AG04450 (cell line): ENCODE data around the gene SERPINB4. TPM values are rescaled to one million over a fixed set of nuclear protein-coding genes. Genes with fewer than 3 reads are reported as not detected.
"Not testable (repeated sequence)": the region's sequence is repeated elsewhere in the genome, so short reads cannot be mapped to it uniquely, and the experiment has no call there.

Experiments used
- CTCF ChIA-PET: fragments of 300-600, 350-600 bp; formaldehyde crosslinking; extraction: SDS; loops from one replicate; lab custom pipeline; 2022; ENCODE audit warnings: antibody characterized with exemption, inconsistent platforms; lab: Charles Lee
- POLR2A ChIA-PET: fragments of 350-600 bp; formaldehyde crosslinking; extraction: SDS; loops from one replicate; lab custom pipeline; 2021; ENCODE audit warnings: antibody characterized with exemption, inconsistent platforms; lab: Yijun Ruan, JAX
- DNase-seq: peaks from one replicate; pipeline ENCODE4 v3.0.0-alpha.2; 2011; ENCODE audit warnings: low read depth, low spot score
- H3K27ac ChIP-seq: one replicate; pipeline ENCODE4 v1.5.1; 2012; ENCODE audit warnings: low read depth, low read length, control low read depth
- H3K27me3 ChIP-seq: one replicate; pipeline ENCODE4 v1.6.0; 2012; ENCODE audit warnings: low read length; ENCODE audit not compliant: control insufficient read depth, insufficient read depth
- H3K4me3 ChIP-seq: 2 replicates; pipeline ENCODE4 v1.5.1; 2011; ENCODE audit warnings: mild to moderate bottlenecking, low read depth, low read length, control low read depth
- H3K9me3 ChIP-seq: 2 replicates; pipeline ENCODE4 v1.5.1; 2012; ENCODE audit warnings: low read length; ENCODE audit not compliant: control insufficient read depth, insufficient read depth
- polyA minus RNA-seq: library from RNA; depleted of rRNA, polyadenylated mRNA; stranded (reverse); fragments of >200 nt; gene quantifications from 2 replicates; pipeline ENCODE4 v1.2.3, GENCODE V29; 2011; rRNA and poly(A)+ RNA removed
- polyA plus RNA-seq: library from polyadenylated mRNA; depleted of rRNA; stranded (reverse); fragments of >200 nt; gene quantifications from 2 replicates; pipeline ENCODE4 v1.2.3, GENCODE V29; 2011; rRNA removed
- TF ChIP-seq, protein P1 (sequence below): IDR thresholded peaks from 2 replicates; pipeline ENCODE4 v1.5.1; 2011; ENCODE audit warnings: low read depth, low read length, control low read depth, inconsistent platforms

The SERPINB4 gene
- polyA plus RNA-seq (not detected in 2 replicates), polyA minus RNA-seq (not detected in 2 replicates)

DNA sequence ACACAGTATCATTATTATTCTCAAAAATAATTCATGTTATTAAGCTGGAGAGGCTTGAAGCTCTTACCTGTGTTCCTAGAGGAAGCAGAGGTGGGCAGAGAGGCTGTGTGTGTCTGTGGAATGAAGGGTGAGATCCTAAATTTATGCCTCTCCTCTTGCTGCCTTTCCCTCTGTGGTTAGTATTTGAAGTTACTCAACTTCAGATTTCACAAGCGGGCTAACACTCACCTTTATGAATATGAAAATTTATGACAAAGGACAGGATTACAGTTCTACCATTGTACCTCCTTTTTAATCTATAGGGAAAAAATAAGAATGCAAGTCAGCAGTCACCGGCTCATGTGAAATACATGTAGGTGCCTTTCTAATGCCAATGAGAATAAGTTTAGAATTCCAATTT, at the start of gene SERPINB4:
Gene SERPINB4 (minus strand): TSS at position 115 of the 400 bp plus-strand sequence. CDS start 679 bp downstream, outside the sequence.
- POLR2A ChIA-PET, H3K27me3 ChIP-seq, H3K4me3 ChIP-seq, CTCF ChIA-PET, H3K9me3 ChIP-seq, H3K27ac ChIP-seq, DNase-seq: not testable (repeated sequence)

DNA sequence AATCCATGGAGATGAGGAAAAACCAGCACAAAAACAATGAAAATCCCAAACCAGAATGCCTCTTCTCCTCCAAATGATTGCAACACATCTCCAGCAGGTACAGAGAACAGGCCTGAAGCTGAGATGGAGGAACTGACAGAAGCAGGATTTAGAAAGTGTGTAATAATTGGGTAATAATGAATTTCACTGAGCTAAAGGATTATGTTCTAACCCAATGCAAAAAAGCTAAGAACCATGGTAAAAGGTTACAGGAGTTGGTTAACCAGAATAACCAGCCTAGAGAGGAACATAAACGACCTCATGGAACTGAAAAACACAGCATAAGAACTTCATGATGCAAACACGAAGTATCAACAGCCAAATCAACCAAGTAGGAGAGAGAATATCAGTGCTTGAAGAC, 45.0 kb upstream of the SERPINB4 start:
- ChIA-PET CTCF (interaction anchor here (0.6 kb wide), 1 partner anchor 24 kb away, joined by 4 read pairs; no protein-coding TSS in a partner anchor), POLR2A (no interaction called here)
- DNase-seq: no peak
- Histone ChIP-seq H3K27me3 (no peaks in the 10 kb centered on the region), H3K27ac (no peak overlapping the region), H3K4me3 (no peak overlapping the region), H3K9me3 (no peaks in the 10 kb centered on the region)
- TF ChIP-seq, protein P1, sequence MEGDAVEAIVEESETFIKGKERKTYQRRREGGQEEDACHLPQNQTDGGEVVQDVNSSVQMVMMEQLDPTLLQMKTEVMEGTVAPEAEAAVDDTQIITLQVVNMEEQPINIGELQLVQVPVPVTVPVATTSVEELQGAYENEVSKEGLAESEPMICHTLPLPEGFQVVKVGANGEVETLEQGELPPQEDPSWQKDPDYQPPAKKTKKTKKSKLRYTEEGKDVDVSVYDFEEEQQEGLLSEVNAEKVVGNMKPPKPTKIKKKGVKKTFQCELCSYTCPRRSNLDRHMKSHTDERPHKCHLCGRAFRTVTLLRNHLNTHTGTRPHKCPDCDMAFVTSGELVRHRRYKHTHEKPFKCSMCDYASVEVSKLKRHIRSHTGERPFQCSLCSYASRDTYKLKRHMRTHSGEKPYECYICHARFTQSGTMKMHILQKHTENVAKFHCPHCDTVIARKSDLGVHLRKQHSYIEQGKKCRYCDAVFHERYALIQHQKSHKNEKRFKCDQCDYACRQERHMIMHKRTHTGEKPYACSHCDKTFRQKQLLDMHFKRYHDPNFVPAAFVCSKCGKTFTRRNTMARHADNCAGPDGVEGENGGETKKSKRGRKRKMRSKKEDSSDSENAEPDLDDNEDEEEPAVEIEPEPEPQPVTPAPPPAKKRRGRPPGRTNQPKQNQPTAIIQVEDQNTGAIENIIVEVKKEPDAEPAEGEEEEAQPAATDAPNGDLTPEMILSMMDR: no peak

DNA sequence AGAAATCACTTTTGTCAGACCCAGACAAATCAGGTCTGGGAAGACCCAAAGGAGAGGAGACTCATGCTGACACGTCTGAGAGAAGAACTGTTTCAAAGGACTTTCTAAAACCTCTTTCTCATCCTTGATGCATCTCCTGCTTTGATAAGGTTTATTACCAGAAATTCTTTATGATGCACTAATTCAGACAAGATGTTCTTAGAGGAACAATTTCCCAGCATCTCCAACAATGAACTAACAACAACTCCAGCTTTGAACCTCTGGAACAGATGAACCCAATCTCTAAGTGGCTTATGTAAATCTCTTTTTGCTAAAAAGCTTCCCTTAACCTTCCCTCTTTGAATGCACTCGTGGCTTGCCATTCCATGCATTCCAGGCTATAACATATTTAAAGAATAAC, 42.8 kb upstream of the SERPINB4 start:
- POLR2A ChIA-PET: no interaction called here
- Histone ChIP-seq H3K27ac (no peak overlapping the region), H3K4me3 (no peak overlapping the region), H3K9me3 (no peaks in the 10 kb centered on the region), H3K27me3 (no peaks in the 10 kb centered on the region)
- TF ChIP-seq, protein P1: no peak
- DNase-seq: no peak
- CTCF ChIA-PET: no interaction called here

DNA sequence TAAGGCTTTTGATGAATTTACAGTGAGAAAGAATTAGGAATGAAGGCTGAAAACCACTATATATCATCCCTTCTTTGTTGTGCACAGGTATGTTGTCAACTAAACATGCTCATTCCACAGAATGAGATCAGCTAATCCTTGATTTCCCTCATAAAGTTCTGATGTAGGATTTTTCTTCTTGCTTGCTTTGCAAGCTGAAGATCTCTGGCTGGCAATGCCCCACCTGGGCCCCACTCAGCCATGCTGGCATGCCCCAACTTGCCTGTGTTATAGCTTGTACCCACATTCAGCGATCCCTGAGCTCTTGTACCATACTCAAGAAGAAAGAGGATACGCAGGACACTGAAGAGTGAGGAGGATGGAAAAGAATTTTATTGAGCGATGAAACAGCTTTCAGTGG, 40.7 kb upstream of the SERPINB4 start:
- no peaks in the 10 kb centered on the region for H3K27me3 ChIP-seq
- ChIA-PET CTCF (interaction anchor here (0.7 to 2.1 kb wide), 3 partner anchors 57 to 174 kb away, joined by 3 to 8 read pairs (median 3); no protein-coding TSS in a partner anchor), POLR2A (no interaction called here)

DNA sequence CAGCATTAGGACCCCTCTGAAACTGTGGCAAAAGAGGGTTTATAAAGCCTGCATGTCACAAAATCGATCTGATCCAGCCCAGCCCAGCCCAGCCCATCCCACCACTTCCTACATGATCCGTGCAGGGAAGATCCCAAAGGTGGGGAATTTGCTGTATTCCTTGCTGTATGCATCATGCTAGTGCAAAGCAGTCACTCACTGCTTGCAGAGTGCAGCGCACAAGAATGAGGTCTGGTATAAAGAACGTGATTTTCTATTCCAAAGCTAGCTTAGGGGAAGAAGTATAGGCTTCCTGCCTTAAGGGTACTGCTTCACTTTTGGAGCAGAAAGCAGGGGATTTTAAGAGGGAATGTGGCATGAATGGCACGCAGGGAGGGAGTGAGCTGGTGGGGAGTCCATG, 39.8 kb upstream of the SERPINB4 start:
- POLR2A ChIA-PET: no interaction called here

More for the DNA sequence above, 40.7 kb upstream of the SERPINB4 start:
- Histone ChIP-seq H3K27ac (no peak overlapping the region), H3K9me3 (no peaks in the 10 kb centered on the region), H3K4me3 (no peak overlapping the region)
- TF ChIP-seq, protein P1: no peak
- DNase-seq: no peak

More for the DNA sequence above, 39.8 kb upstream of the SERPINB4 start:
- no peaks in the 10 kb centered on the region for H3K9me3 ChIP-seq
- H3K27ac ChIP-seq: peak overlapping the region; percentile 59
- H3K4me3 ChIP-seq: no peak overlapping the region
- TF ChIP-seq, protein P1: no peak
- no peaks in the 10 kb centered on the region for H3K27me3 ChIP-seq
- CTCF ChIA-PET: interaction anchor here (0.9 to 2.1 kb wide), 2 partner anchors 165 to 173 kb away, joined by 3 to 8 read pairs; no protein-coding TSS in a partner anchor
- no peak for DNase-seq
